Ovary (tissue), 3 donors: ENCODE measurements around the gene USP16.

Experiments used
- POLR2A ChIP-seq: fragments of 450-650 bp; IDR thresholded peaks from one replicate; pipeline ENCODE4 v1.6.1; 2017; ENCODE audit warnings: antibody characterized with exemption, mild to moderate bottlenecking, moderate library complexity
- TF ChIP-seq, protein P1 (sequence below), 3 donors: fragments of 450-650 bp in 2 of 3; fragments of 200-600 bp in 1 of 3; IDR thresholded peaks; one replicate each; pipeline versions ENCODE4 v1.5.1 to v1.8.0; 2016 to 2022; ENCODE audit warnings: antibody characterized with exemption in 3 of 3, mild to moderate bottlenecking in 1 of 3
- donor health status: DM: no; HTN: no; CAD: no.

DNA sequence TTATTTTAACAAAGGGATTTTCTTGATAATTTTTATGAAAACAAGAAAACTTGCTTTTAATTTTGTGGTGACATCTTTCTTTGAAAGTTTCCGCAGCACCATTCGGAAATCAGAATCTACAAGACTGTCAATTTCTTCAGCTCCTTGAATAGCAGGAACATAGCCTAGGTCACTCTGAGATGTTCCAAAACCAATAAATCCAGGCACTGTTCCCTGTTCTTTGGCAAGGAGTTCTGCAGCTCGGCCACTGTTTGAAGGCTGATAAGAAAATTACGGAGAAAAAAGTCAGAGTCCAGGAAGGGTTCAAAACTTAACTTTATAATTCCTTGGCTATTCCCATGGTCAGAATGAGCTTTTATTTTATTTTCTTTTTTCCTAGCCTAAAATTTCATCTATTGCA is 37.8 kb upstream of the USP16 start:
- TF ChIP-seq, protein P1, sequence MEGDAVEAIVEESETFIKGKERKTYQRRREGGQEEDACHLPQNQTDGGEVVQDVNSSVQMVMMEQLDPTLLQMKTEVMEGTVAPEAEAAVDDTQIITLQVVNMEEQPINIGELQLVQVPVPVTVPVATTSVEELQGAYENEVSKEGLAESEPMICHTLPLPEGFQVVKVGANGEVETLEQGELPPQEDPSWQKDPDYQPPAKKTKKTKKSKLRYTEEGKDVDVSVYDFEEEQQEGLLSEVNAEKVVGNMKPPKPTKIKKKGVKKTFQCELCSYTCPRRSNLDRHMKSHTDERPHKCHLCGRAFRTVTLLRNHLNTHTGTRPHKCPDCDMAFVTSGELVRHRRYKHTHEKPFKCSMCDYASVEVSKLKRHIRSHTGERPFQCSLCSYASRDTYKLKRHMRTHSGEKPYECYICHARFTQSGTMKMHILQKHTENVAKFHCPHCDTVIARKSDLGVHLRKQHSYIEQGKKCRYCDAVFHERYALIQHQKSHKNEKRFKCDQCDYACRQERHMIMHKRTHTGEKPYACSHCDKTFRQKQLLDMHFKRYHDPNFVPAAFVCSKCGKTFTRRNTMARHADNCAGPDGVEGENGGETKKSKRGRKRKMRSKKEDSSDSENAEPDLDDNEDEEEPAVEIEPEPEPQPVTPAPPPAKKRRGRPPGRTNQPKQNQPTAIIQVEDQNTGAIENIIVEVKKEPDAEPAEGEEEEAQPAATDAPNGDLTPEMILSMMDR (IDR thresholded peaks at IDR 0.05), result no peak
- no peak for TF ChIP-seq POLR2A
